Measurements from ENCODE around the gene RFXAP. TPM values are rescaled to one million over a fixed set of nuclear protein-coding genes. Genes with fewer than 3 reads are reported as not detected.

The RFXAP gene
- total RNA-seq, 1 donor from 2014 or later = 4.2 TPM

DNA sequence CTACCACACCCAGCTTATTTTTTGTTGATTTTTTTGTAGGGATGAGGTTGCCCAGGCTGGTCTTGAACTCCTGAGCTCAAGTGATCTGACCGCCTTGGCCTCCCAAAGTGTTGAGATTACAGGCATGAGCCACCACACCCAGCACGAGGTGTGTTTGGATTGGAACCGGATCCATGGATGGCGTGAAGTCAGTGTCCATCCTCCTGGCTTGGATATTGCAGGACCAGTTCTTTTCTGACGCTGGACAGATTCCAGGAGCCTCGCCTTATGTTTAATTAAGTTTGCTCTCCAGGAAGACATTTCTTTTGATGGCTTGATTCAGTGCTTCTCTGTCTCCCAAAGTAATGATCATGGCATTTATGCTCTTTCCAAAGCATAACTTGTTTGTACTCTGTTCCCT is 14.4 kb upstream of the RFXAP start:
- DNase-seq = no peak
- intact Hi-C loops (cut with micrococcal nuclease) = no loop called here
- no peaks in the 10 kb centered on the region for H3K4me1 ChIP-seq
- no peak overlapping the region for H3K4me3 ChIP-seq
- TF ChIP-seq, protein P1, sequence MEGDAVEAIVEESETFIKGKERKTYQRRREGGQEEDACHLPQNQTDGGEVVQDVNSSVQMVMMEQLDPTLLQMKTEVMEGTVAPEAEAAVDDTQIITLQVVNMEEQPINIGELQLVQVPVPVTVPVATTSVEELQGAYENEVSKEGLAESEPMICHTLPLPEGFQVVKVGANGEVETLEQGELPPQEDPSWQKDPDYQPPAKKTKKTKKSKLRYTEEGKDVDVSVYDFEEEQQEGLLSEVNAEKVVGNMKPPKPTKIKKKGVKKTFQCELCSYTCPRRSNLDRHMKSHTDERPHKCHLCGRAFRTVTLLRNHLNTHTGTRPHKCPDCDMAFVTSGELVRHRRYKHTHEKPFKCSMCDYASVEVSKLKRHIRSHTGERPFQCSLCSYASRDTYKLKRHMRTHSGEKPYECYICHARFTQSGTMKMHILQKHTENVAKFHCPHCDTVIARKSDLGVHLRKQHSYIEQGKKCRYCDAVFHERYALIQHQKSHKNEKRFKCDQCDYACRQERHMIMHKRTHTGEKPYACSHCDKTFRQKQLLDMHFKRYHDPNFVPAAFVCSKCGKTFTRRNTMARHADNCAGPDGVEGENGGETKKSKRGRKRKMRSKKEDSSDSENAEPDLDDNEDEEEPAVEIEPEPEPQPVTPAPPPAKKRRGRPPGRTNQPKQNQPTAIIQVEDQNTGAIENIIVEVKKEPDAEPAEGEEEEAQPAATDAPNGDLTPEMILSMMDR (IDR thresholded peaks at IDR 0.05; ENCODE audit: borderline replicate concordance) = no peak
- peaks cover 6% of the 10 kb centered on the region for H3K27me3 ChIP-seq (ENCODE audit: low read depth)
- no peaks in the 10 kb centered on the region for H3K36me3 ChIP-seq
- no peak overlapping the region for H3K27ac ChIP-seq (replicated peaks)
- no peaks in the 10 kb centered on the region for H3K9me3 ChIP-seq (replicated peaks)

DNA sequence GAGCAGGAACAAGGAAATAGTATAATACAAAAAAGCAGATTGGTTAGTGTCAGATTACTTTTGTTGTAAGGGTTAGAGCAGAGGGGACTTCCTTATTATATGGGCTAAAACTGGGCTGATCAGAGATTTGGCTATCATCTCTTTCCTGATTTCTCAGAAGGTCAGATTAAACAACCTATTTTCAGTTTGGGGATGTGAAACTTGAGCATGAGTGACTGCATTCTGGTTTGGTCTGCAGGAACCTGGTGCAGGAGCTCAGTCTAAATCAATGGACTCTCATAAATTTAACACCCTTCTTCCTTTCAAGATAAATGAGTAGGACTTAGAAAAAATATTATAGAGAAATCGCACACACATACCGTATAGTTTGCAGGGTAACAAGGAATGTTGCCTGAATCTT is 12.9 kb upstream of the RFXAP start:
- Histone ChIP-seq H3K9me3 (replicated peaks) (no peaks in the 10 kb centered on the region), H3K27me3 (ENCODE audit: low read depth) (peaks cover 6% of the 10 kb centered on the region), H3K4me3 (no peak overlapping the region), H3K4me1 (no peaks in the 10 kb centered on the region), H3K36me3 (no peaks in the 10 kb centered on the region), H3K27ac (replicated peaks) (no peak overlapping the region)
- intact Hi-C loops (cut with micrococcal nuclease) = no loop called here
- TF ChIP-seq, protein P1 (IDR thresholded peaks at IDR 0.05; ENCODE audit: borderline replicate concordance) = no peak
- no peak for DNase-seq

DNA sequence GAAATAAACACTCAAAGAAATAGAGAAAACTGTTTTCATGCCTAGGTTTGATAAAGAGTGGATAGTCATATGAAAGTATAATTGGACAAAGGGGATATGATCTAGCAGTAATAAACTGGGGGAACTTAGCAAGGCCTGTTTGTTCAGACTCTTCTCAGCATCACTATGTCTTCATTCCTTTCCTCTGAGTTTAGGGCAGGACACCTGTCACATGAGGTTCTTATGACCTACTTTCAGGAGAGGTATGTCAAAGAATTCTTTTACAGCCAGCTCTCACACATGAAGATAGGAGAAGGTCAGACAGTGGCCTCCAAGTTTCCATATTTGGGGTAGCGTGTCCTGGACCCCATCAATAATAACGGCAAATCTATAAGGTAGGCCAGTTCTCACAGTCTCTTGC is 11.4 kb upstream of the RFXAP start:
- no peak for DNase-seq
- no peaks in the 10 kb centered on the region for H3K36me3 ChIP-seq
- no peak overlapping the region for H3K4me3 ChIP-seq

DNA sequence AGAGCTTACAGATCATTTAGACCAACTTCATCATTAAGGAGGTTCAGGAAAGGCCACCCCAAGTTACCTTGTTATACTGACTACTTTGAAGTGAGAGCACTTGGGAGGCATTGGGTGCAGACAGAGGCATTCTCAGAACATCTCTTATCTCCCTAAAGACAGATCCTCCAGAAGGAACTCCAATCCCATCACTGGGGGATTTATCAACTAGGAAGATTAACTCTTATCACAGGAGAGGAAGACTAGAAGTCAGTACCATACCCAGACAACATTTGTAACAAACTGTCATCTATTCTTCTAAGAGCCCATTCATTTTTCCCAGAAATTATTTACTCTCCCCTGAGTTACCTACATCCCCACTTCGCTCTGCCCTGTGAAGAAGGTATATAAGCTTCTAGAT is 5.8 kb upstream of the RFXAP start:
- DNase-seq = no peak
- Histone ChIP-seq H3K27ac (replicated peaks) (no peak overlapping the region), H3K27me3 (ENCODE audit: low read depth) (no peaks in the 10 kb centered on the region), H3K4me1 (peaks cover 2% of the 10 kb centered on the region), H3K4me3 (no peak overlapping the region), H3K36me3 (no peaks in the 10 kb centered on the region), H3K9me3 (replicated peaks) (no peaks in the 10 kb centered on the region)
- TF ChIP-seq, protein P1 (IDR thresholded peaks at IDR 0.05; ENCODE audit: borderline replicate concordance) = no peak
- intact Hi-C loops (cut with micrococcal nuclease) = no loop called here

More for the DNA sequence above, 11.4 kb upstream of the RFXAP start:
- TF ChIP-seq, protein P1 (IDR thresholded peaks at IDR 0.05; ENCODE audit: borderline replicate concordance) = no peak
- Histone ChIP-seq H3K9me3 (replicated peaks) (no peaks in the 10 kb centered on the region), H3K27me3 (ENCODE audit: low read depth) (peaks cover 6% of the 10 kb centered on the region), H3K27ac (replicated peaks) (no peak overlapping the region), H3K4me1 (no peaks in the 10 kb centered on the region)
- intact Hi-C loops (cut with micrococcal nuclease) = no loop called here

DNA sequence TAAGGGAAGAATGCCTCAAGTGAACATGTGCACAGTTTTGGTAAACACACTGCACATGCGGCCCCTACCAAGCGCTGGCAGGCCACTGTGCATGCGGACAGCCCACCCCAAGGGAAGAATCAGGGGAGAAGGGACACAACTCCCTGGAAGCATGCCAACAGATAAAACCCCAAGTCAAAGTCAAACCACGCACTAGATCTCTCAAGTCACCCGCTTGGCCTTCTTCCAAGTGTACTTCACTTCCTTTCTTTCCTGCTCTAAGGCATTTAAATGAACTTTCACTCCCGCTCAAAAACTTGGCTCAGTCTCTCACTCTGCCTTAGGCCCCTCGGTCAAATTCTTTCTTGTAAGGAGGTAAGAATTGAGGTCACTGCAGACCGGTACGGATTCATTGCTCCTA is 4.6 kb upstream of the RFXAP start:
- DNase-seq = no peak
- Histone ChIP-seq H3K27ac (replicated peaks) (no peak overlapping the region), H3K4me3 (no peak overlapping the region), H3K4me1 (peaks cover 14% of the 10 kb centered on the region), H3K9me3 (replicated peaks) (no peaks in the 10 kb centered on the region), H3K36me3 (no peaks in the 10 kb centered on the region), H3K27me3 (ENCODE audit: low read depth) (no peaks in the 10 kb centered on the region)
- intact Hi-C loops (cut with micrococcal nuclease) = no loop called here
- TF ChIP-seq, protein P1 (IDR thresholded peaks at IDR 0.05; ENCODE audit: borderline replicate concordance) = no peak

DNA sequence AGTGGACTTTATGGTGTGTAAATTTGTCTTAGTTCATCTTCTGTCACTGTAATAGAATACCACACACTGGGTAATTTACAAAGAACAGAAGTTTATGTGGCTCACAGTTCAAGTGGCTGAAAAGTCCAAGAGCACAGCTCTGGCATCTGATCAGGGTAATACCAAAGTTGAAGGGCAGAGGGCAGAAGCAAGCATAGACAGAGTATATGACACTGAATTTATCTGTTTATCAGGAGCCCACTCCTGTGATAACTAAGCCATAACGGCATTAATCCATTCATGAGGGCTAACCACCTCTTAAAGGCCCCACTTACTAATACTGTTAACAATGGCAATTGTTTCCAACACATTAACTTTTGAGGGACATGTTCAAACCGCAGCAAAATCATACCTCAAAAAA is 4.0 kb upstream of the RFXAP start:
- intact Hi-C loops (cut with micrococcal nuclease) = no loop called here
- no peaks in the 10 kb centered on the region for H3K27me3 ChIP-seq (ENCODE audit: low read depth)
- no peak overlapping the region for H3K4me3 ChIP-seq
- H3K36me3 ChIP-seq = no peaks in the 10 kb centered on the region
- H3K9me3 ChIP-seq (replicated peaks) = no peaks in the 10 kb centered on the region
- TF ChIP-seq, protein P1 (IDR thresholded peaks at IDR 0.05; ENCODE audit: borderline replicate concordance) = peak; percentile 13
- no peak overlapping the region for H3K27ac ChIP-seq (replicated peaks)
- H3K4me1 ChIP-seq = peaks cover 20% of the 10 kb centered on the region
- DNase-seq = no peak
